ENCODE results near the gene CNBP.

CNBP gene

DNA sequence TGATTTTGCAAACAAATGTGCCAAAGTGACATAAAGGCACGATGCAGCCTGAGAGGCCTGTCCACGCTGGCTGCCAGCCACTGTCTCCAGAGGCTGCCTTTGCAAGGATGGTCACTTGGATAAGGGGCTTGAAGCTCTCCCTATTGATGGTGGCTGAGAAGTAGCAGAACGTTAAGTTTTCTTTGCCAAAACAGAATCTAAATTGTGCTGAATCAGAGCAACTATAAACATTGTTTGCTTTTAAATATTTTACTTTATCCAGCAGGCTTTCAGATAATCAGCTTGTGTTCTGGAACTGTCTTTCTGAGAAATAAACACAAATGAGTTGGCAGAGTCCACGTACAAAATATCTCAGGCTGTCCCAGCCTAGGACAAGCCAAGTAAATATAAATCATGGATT is 23.8 kb upstream of the CNBP start:
- Histone ChIP-seq H3K18ac (ENCODE audit: low read length) (no peak overlapping the region), H3K4me3 (ENCODE audit: low read length) (no peak overlapping the region), H3K79me2 (ENCODE audit: control insufficient read depth, insufficient read depth, low read length) (no peaks in the 10 kb centered on the region), H3K9ac (ENCODE audit: low read length) (no peak overlapping the region), H3K23ac (ENCODE audit: low read length) (no peak overlapping the region), H2BK15ac (replicated peaks; ENCODE audit: low read depth) (no peak overlapping the region), H2AK5ac (ENCODE audit: low read length) (no peak overlapping the region), H2BK5ac (ENCODE audit: low read length) (no peak overlapping the region), H2BK120ac (ENCODE audit: low read depth, low read length) (no peak overlapping the region), H3K56ac (ENCODE audit: low read length) (no peak overlapping the region), H4K5ac (ENCODE audit: low read length) (no peak overlapping the region), H3K4me2 (ENCODE audit: low read length) (no peak overlapping the region), H4K8ac (ENCODE audit: low read depth, low read length) (no peak overlapping the region), H3K27me3 (ENCODE audit: insufficient read depth, low read length, poor library complexity) (no peaks in the 10 kb centered on the region), H3K36me3 (ENCODE audit: control insufficient read depth, insufficient read depth, low read length) (no peaks in the 10 kb centered on the region), H3K4me1 (ENCODE audit: control insufficient read depth, low read depth, low read length) (no peaks in the 10 kb centered on the region), H3K27ac (ENCODE audit: low read depth, low read length) (no peak overlapping the region), H3K79me1 (ENCODE audit: low read length) (no peaks in the 10 kb centered on the region), H3K4ac (ENCODE audit: low read depth, low read length) (no peak overlapping the region)
- WGBS (ENCODE audit: extremely low coverage, insufficient coverage, low lambda C conversion rate): no CpG with 5 or more reads among the region's 4 CpGs
- no peak for DNase-seq

GRCh38 chr3:129205109-129205832 is 21.6 kb upstream of the CNBP start:
- no peak overlapping the region for H3K4ac ChIP-seq (ENCODE audit: low read depth, low read length)
- no peak overlapping the region for H3K9ac ChIP-seq (ENCODE audit: low read length)
- H3K56ac ChIP-seq (ENCODE audit: low read length): no peak overlapping the region
- no peak for DNase-seq
- H2BK120ac ChIP-seq (ENCODE audit: low read depth, low read length): no peak overlapping the region
- H4K5ac ChIP-seq (ENCODE audit: low read length): no peak overlapping the region
- no peak overlapping the region for H4K8ac ChIP-seq (ENCODE audit: low read depth, low read length)
- H3K27ac ChIP-seq (ENCODE audit: low read depth, low read length): no peak overlapping the region
- no peaks in the 10 kb centered on the region for H3K4me1 ChIP-seq (ENCODE audit: control insufficient read depth, low read depth, low read length)
- H3K79me1 ChIP-seq (ENCODE audit: low read length): no peaks in the 10 kb centered on the region
- no CpG with 5 or more reads among the region's 8 CpGs for WGBS (ENCODE audit: extremely low coverage, insufficient coverage, low lambda C conversion rate)
- no peak overlapping the region for H3K4me3 ChIP-seq (ENCODE audit: low read length)
- H3K18ac ChIP-seq (ENCODE audit: low read length): no peak overlapping the region
- no peak overlapping the region for H2AK5ac ChIP-seq (ENCODE audit: low read length)
- no peaks in the 10 kb centered on the region for H3K27me3 ChIP-seq (ENCODE audit: insufficient read depth, low read length, poor library complexity)
- H2BK5ac ChIP-seq (ENCODE audit: low read length): no peak overlapping the region
- H3K23ac ChIP-seq (ENCODE audit: low read length): no peak overlapping the region
- no peaks in the 10 kb centered on the region for H3K36me3 ChIP-seq (ENCODE audit: control insufficient read depth, insufficient read depth, low read length)
- no peak overlapping the region for H2BK15ac ChIP-seq (replicated peaks; ENCODE audit: low read depth)
- H3K4me2 ChIP-seq (ENCODE audit: low read length): no peak overlapping the region
- H3K79me2 ChIP-seq (ENCODE audit: control insufficient read depth, insufficient read depth, low read length): no peaks in the 10 kb centered on the region

GRCh38 chr3:129204473-129204872 is 20.8 kb upstream of the CNBP start:
- H3K79me2 ChIP-seq (ENCODE audit: control insufficient read depth, insufficient read depth, low read length): no peaks in the 10 kb centered on the region
- H3K23ac ChIP-seq (ENCODE audit: low read length): no peak overlapping the region
- H3K27me3 ChIP-seq (ENCODE audit: insufficient read depth, low read length, poor library complexity): no peaks in the 10 kb centered on the region
- H2BK15ac ChIP-seq (replicated peaks; ENCODE audit: low read depth): no peak overlapping the region
- no peak overlapping the region for H2AK5ac ChIP-seq (ENCODE audit: low read length)
- no peaks in the 10 kb centered on the region for H3K4me1 ChIP-seq (ENCODE audit: control insufficient read depth, low read depth, low read length)
- H4K8ac ChIP-seq (ENCODE audit: low read depth, low read length): no peak overlapping the region
- no peaks in the 10 kb centered on the region for H3K36me3 ChIP-seq (ENCODE audit: control insufficient read depth, insufficient read depth, low read length)
- no peak overlapping the region for H3K56ac ChIP-seq (ENCODE audit: low read length)
- no CpG with 5 or more reads among the region's 2 CpGs for WGBS (ENCODE audit: extremely low coverage, insufficient coverage, low lambda C conversion rate)
- H3K4me2 ChIP-seq (ENCODE audit: low read length): no peak overlapping the region
- no peak overlapping the region for H3K4me3 ChIP-seq (ENCODE audit: low read length)
- no peak overlapping the region for H3K9ac ChIP-seq (ENCODE audit: low read length)
- H4K5ac ChIP-seq (ENCODE audit: low read length): no peak overlapping the region
- H3K18ac ChIP-seq (ENCODE audit: low read length): no peak overlapping the region
- H2BK120ac ChIP-seq (ENCODE audit: low read depth, low read length): no peak overlapping the region
- H3K4ac ChIP-seq (ENCODE audit: low read depth, low read length): no peak overlapping the region
- H3K79me1 ChIP-seq (ENCODE audit: low read length): no peaks in the 10 kb centered on the region
- no peak for DNase-seq
- H2BK5ac ChIP-seq (ENCODE audit: low read length): no peak overlapping the region
- H3K27ac ChIP-seq (ENCODE audit: low read depth, low read length): no peak overlapping the region

DNA sequence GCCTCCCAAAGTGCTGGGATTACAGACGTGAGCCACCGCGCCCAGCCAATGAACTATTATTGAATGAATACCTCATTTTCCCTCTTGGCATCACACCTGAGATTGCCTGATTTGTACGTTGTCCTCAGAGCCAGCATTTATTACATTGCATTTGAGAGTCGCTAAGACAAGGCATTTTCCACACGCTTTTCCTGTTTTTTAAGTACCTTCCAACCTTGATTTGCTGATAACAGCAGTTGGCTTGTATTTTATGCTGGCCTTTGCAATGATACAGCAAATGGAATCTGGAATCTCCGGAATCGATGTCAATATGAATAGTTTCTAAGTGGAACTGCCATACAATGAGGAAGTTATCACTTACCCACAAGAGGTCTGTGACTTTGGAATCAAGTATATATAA is 15.7 kb upstream of the CNBP start:
- Histone ChIP-seq H3K4ac (ENCODE audit: low read depth, low read length) (no peak overlapping the region), H3K27ac (ENCODE audit: low read depth, low read length) (no peak overlapping the region), H3K9ac (ENCODE audit: low read length) (no peak overlapping the region), H3K18ac (ENCODE audit: low read length) (no peak overlapping the region), H2BK5ac (ENCODE audit: low read length) (no peak overlapping the region), H3K23ac (ENCODE audit: low read length) (no peak overlapping the region), H3K79me1 (ENCODE audit: low read length) (no peaks in the 10 kb centered on the region), H3K56ac (ENCODE audit: low read length) (no peak overlapping the region), H3K79me2 (ENCODE audit: control insufficient read depth, insufficient read depth, low read length) (no peaks in the 10 kb centered on the region), H3K4me2 (ENCODE audit: low read length) (no peak overlapping the region), H3K36me3 (ENCODE audit: control insufficient read depth, insufficient read depth, low read length) (no peaks in the 10 kb centered on the region), H2BK120ac (ENCODE audit: low read depth, low read length) (no peak overlapping the region), H3K4me3 (ENCODE audit: low read length) (no peak overlapping the region), H2AK5ac (ENCODE audit: low read length) (no peak overlapping the region), H3K4me1 (ENCODE audit: control insufficient read depth, low read depth, low read length) (no peaks in the 10 kb centered on the region), H3K27me3 (ENCODE audit: insufficient read depth, low read length, poor library complexity) (no peaks in the 10 kb centered on the region), H4K8ac (ENCODE audit: low read depth, low read length) (no peak overlapping the region), H4K5ac (ENCODE audit: low read length) (no peak overlapping the region), H2BK15ac (replicated peaks; ENCODE audit: low read depth) (no peak overlapping the region)
- no peak for DNase-seq
- no CpG with 5 or more reads among the region's 8 CpGs for WGBS (ENCODE audit: extremely low coverage, insufficient coverage, low lambda C conversion rate)

GRCh38 chr3:129197321-129197720 is 13.6 kb upstream of the CNBP start:
- no peaks in the 10 kb centered on the region for H3K36me3 ChIP-seq (ENCODE audit: control insufficient read depth, insufficient read depth, low read length)
- H3K4me1 ChIP-seq (ENCODE audit: control insufficient read depth, low read depth, low read length): no peaks in the 10 kb centered on the region
- WGBS (ENCODE audit: extremely low coverage, insufficient coverage, low lambda C conversion rate): no CpG with 5 or more reads among the region's 1 CpG
- no peak overlapping the region for H3K9ac ChIP-seq (ENCODE audit: low read length)
- no peak overlapping the region for H2AK5ac ChIP-seq (ENCODE audit: low read length)
- H4K8ac ChIP-seq (ENCODE audit: low read depth, low read length): no peak overlapping the region
- H4K5ac ChIP-seq (ENCODE audit: low read length): no peak overlapping the region
- no peaks in the 10 kb centered on the region for H3K79me2 ChIP-seq (ENCODE audit: control insufficient read depth, insufficient read depth, low read length)
- no peak overlapping the region for H3K4me2 ChIP-seq (ENCODE audit: low read length)
- no peak overlapping the region for H3K23ac ChIP-seq (ENCODE audit: low read length)
- DNase-seq: no peak
- no peak overlapping the region for H3K56ac ChIP-seq (ENCODE audit: low read length)
- no peaks in the 10 kb centered on the region for H3K27me3 ChIP-seq (ENCODE audit: insufficient read depth, low read length, poor library complexity)
- H3K18ac ChIP-seq (ENCODE audit: low read length): no peak overlapping the region
- no peak overlapping the region for H2BK15ac ChIP-seq (replicated peaks; ENCODE audit: low read depth)
- no peak overlapping the region for H3K4me3 ChIP-seq (ENCODE audit: low read length)
- no peaks in the 10 kb centered on the region for H3K79me1 ChIP-seq (ENCODE audit: low read length)
- no peak overlapping the region for H2BK5ac ChIP-seq (ENCODE audit: low read length)
- H3K4ac ChIP-seq (ENCODE audit: low read depth, low read length): no peak overlapping the region
- no peak overlapping the region for H3K27ac ChIP-seq (ENCODE audit: low read depth, low read length)
- no peak overlapping the region for H2BK120ac ChIP-seq (ENCODE audit: low read depth, low read length)

DNA sequence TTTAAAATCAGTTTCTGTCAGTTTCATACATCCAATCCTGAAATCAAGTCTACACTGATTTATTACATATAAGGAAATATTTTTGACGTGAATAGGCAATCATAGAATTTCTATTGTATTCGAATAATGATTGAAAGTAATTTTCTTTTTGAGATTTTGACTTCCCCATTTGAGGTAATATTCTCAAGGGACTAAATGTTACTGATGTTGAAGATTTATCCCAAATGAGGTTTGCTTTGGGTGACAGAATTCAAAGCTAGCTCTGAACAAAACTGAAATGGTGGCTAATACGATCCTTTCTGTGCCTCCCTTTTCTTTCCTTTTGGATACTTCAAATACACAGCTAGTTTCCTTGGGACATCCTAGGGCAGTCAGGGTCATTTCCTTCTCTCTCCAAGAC is 12.9 kb upstream of the CNBP start:
- Histone ChIP-seq H3K27ac (ENCODE audit: low read depth, low read length) (no peak overlapping the region), H2BK5ac (ENCODE audit: low read length) (no peak overlapping the region), H3K23ac (ENCODE audit: low read length) (no peak overlapping the region), H3K36me3 (ENCODE audit: control insufficient read depth, insufficient read depth, low read length) (no peaks in the 10 kb centered on the region), H2BK120ac (ENCODE audit: low read depth, low read length) (no peak overlapping the region), H3K4me3 (ENCODE audit: low read length) (no peak overlapping the region), H3K56ac (ENCODE audit: low read length) (no peak overlapping the region), H3K79me1 (ENCODE audit: low read length) (no peaks in the 10 kb centered on the region), H3K4me1 (ENCODE audit: control insufficient read depth, low read depth, low read length) (no peaks in the 10 kb centered on the region), H2BK15ac (replicated peaks; ENCODE audit: low read depth) (no peak overlapping the region), H3K9ac (ENCODE audit: low read length) (no peak overlapping the region), H2AK5ac (ENCODE audit: low read length) (no peak overlapping the region), H3K79me2 (ENCODE audit: control insufficient read depth, insufficient read depth, low read length) (no peaks in the 10 kb centered on the region), H3K27me3 (ENCODE audit: insufficient read depth, low read length, poor library complexity) (no peaks in the 10 kb centered on the region), H3K4me2 (ENCODE audit: low read length) (no peak overlapping the region), H3K4ac (ENCODE audit: low read depth, low read length) (no peak overlapping the region), H4K5ac (ENCODE audit: low read length) (no peak overlapping the region), H3K18ac (ENCODE audit: low read length) (no peak overlapping the region), H4K8ac (ENCODE audit: low read depth, low read length) (no peak overlapping the region)
- DNase-seq: no peak
- no CpG with 5 or more reads among the region's 3 CpGs for WGBS (ENCODE audit: extremely low coverage, insufficient coverage, low lambda C conversion rate)
